ENCODE data around the gene MN1. TPM values are rescaled to one million over a fixed set of nuclear protein-coding genes. Genes with fewer than 3 reads are reported as not detected.

MN1 gene
- polyA plus RNA-seq, 2 of the 4 experiments (the other 2 are of a cell fraction): 0.59 to 2.4 TPM

DNA sequence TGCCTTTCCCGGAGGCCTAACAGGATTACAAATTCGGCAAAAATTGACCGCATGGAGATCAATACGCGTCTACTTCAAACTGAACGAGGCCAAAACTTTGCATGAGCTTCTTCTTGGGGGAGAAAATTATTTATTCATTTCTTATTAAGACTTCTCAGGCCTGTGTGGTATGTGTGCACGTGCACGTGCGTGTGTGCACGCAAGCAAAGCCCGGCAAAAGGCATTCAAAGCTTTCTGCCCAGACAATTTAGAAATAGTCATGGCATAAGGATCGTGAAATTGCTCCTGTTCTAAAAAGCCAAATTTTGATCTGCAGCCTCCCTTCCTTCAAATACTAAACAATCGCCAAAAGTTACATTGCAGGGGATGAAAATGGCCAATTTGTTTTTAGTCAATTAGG, 14.6 kb downstream of the MN1 start:
- no peak for ATAC-seq
- FAIRE-seq: no peak
- ChIA-PET POLR2A (no interaction called here), CTCF (interaction anchor here (1.2 kb wide), 1 partner anchor 21 kb away, joined by 3 read pairs; no protein-coding TSS in a partner anchor)
- Histone ChIP-seq H3K9me3 (no peaks in the 10 kb centered on the region), H3K4me2 (no peak overlapping the region), H3K4me3 (no peak overlapping the region), H3K4me1 (no peaks in the 10 kb centered on the region), H3K27ac (no peak overlapping the region)
- TF ChIP-seq ZSCAN20 (CRISPR knock-in tag; IDR thresholded peaks at IDR 0.05) (no peak), PHF8 (IDR thresholded peaks at IDR 0.05; ENCODE audit: borderline replicate concordance, low read depth) (no peak), SMC3 (IDR thresholded peaks at IDR 0.05) (no peak), MYC (IDR thresholded peaks at IDR 0.05; ENCODE audit: borderline replicate concordance, low read length) (no peak), CBX2 (IDR thresholded peaks at IDR 0.05; ENCODE audit: borderline replicate concordance, low read depth) (no peak)
- WGBS (ENCODE audit: missing lambda C conversion rate): 89% methylated on average over 13 of the region's 13 CpGs
- no peak for DNase-seq (ENCODE audit: low read depth in 1 of 2, low spot score in 1 of 2)

DNA sequence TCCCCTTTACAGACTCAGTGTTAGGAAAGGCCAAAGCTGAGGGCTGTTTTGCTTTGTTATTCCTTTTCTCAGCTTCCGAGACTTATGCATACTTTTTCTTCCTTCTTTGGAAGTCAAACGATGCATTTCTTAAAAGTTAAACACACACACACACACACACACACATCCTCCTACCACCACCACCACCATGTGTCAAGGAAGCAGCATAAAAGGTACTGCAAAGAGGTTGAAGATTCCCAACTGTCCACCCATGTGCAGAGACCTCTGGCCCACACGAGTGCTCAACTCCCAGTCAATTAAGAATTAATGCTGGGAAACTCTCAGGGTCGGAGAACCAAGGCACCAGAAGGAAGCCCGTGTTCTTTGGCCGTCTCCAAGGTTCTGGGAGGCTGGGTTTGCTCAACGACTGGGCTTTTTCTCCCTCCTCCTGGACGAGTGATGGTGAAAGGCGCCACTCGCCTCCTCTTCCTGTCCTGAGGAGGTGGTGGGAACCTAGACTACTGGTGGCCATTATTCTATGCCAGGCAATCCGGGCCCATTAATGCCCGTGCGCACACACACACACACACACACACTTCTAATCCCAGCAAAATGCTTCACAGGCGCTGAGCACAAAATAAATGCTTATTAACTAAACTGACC, 15.1 kb downstream of the MN1 start:
- FAIRE-seq (no peak), ATAC-seq (no peak), DNase-seq (ENCODE audit: low read depth in 1 of 2, low spot score in 1 of 2) (no peak)
- POLR2A ChIA-PET: no interaction called here
- Histone ChIP-seq H3K9me3 (no peaks in the 10 kb centered on the region), H3K4me2 (no peak overlapping the region), H3K4me3 (no peak overlapping the region), H3K27ac (no peak overlapping the region), H3K4me1 (no peaks in the 10 kb centered on the region)
- TF ChIP-seq NPAS2 (CRISPR knock-in tag; IDR thresholded peaks at IDR 0.05; ENCODE audit: borderline replicate concordance) (no peak), NFE2L2 (conservative IDR thresholded peaks at IDR 0.05; ENCODE audit: low read length) (no peak), CEBPB (IDR thresholded peaks at IDR 0.05) (no peak), HOXA7 (CRISPR knock-in tag; IDR thresholded peaks at IDR 0.05) (no peak), TP53 (CRISPR knock-in tag; IDR thresholded peaks at IDR 0.05) (no peak), MAZ (IDR thresholded peaks at IDR 0.05; ENCODE audit: borderline replicate concordance, low read depth, low read length) (no peak), FOSL2 (IDR thresholded peaks at IDR 0.05) (no peak), FOSL2 (CRISPR knock-in tag; IDR thresholded peaks at IDR 0.05) (no peak), FOSB (CRISPR knock-in tag; IDR thresholded peaks at IDR 0.05) (no peak), RFX5 (IDR thresholded peaks at IDR 0.05) (no peak), ZSCAN20 (CRISPR knock-in tag; IDR thresholded peaks at IDR 0.05) (no peak), JUN (IDR thresholded peaks at IDR 0.05) (no peak), PHF8 (IDR thresholded peaks at IDR 0.05; ENCODE audit: borderline replicate concordance, low read depth) (no peak), RAD21 (conservative IDR thresholded peaks at IDR 0.05 in 1 of 2, IDR thresholded peaks at IDR 0.05 in 1 of 2) (no peak)
- TF ChIP-seq, protein P1, sequence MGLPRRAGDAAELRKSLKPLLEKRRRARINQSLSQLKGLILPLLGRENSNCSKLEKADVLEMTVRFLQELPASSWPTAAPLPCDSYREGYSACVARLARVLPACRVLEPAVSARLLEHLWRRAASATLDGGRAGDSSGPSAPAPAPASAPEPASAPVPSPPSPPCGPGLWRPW (IDR thresholded peaks at IDR 0.05): no peak
- TF ChIP-seq, protein P2, sequence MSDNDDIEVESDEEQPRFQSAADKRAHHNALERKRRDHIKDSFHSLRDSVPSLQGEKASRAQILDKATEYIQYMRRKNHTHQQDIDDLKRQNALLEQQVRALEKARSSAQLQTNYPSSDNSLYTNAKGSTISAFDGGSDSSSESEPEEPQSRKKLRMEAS (IDR thresholded peaks at IDR 0.05): no peak
- TF ChIP-seq, protein P3, sequence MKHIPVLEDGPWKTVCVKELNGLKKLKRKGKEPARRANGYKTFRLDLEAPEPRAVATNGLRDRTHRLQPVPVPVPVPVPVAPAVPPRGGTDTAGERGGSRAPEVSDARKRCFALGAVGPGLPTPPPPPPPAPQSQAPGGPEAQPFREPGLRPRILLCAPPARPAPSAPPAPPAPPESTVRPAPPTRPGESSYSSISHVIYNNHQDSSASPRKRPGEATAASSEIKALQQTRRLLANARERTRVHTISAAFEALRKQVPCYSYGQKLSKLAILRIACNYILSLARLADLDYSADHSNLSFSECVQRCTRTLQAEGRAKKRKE (CRISPR knock-in tag; IDR thresholded peaks at IDR 0.05; ENCODE audit: low read depth): no peak
- CTCF ChIA-PET: no interaction called here
- WGBS (ENCODE audit: missing lambda C conversion rate): 86% methylated on average over 14 of the region's 14 CpGs

DNA sequence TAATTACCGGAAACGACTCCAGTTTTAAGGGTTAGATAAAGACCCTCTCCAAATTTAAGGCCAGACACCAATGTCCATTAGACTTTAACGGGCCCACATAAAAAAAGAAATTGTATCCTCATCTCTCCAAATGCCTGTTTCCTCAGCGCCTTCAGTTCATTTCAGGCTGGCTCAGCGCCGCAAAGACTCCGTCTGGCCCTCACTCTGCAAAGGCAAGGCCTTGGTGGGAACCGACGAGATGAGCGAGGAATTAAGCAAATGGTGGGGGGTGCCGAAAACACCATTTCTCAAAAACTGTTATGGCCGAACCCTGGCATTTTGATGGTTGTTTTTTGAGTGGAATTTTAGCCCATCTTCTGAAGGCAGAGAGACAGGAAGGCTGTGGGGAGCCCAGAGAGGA, 15.7 kb downstream of the MN1 start:
- 87% methylated on average over 12 of the region's 12 CpGs for WGBS (ENCODE audit: missing lambda C conversion rate)
- CTCF ChIA-PET: no interaction called here
- H3K9me3 ChIP-seq: no peaks in the 10 kb centered on the region
- no peak overlapping the region for H3K4me2 ChIP-seq
- POLR2A ChIA-PET: no interaction called here
- FAIRE-seq: no peak
- DNase-seq (ENCODE audit: low read depth in 1 of 2, low spot score in 1 of 2): no peak
- H3K4me3 ChIP-seq: no peak overlapping the region
- H3K27ac ChIP-seq: no peak overlapping the region
- no peak for ATAC-seq
- H3K4me1 ChIP-seq: no peaks in the 10 kb centered on the region
- no peak for TF ChIP-seq RARB (CRISPR knock-in tag; IDR thresholded peaks at IDR 0.05)
- no peak for TF ChIP-seq SMC3 (IDR thresholded peaks at IDR 0.05)
- TF ChIP-seq NPAS2 (CRISPR knock-in tag; IDR thresholded peaks at IDR 0.05; ENCODE audit: borderline replicate concordance): no peak
- TF ChIP-seq, protein P4, sequence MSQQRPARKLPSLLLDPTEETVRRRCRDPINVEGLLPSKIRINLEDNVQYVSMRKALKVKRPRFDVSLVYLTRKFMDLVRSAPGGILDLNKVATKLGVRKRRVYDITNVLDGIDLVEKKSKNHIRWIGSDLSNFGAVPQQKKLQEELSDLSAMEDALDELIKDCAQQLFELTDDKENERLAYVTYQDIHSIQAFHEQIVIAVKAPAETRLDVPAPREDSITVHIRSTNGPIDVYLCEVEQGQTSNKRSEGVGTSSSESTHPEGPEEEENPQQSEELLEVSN (IDR thresholded peaks at IDR 0.05; ENCODE audit: borderline replicate concordance, low read depth): no peak
- no peak for TF ChIP-seq CEBPB (IDR thresholded peaks at IDR 0.05)
- TF ChIP-seq RNF2 (IDR thresholded peaks at IDR 0.05; ENCODE audit: borderline replicate concordance, low read depth): no peak
- TF ChIP-seq, protein P5, sequence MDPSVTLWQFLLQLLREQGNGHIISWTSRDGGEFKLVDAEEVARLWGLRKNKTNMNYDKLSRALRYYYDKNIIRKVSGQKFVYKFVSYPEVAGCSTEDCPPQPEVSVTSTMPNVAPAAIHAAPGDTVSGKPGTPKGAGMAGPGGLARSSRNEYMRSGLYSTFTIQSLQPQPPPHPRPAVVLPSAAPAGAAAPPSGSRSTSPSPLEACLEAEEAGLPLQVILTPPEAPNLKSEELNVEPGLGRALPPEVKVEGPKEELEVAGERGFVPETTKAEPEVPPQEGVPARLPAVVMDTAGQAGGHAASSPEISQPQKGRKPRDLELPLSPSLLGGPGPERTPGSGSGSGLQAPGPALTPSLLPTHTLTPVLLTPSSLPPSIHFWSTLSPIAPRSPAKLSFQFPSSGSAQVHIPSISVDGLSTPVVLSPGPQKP (IDR thresholded peaks at IDR 0.05; ENCODE audit: low read depth, low read length): no peak
- TF ChIP-seq CHD2 (IDR thresholded peaks at IDR 0.05; ENCODE audit: low read length, partially characterized antibody): no peak
- TF ChIP-seq MAFK (IDR thresholded peaks at IDR 0.05; ENCODE audit: partially characterized antibody): no peak
- TF ChIP-seq, protein P1 (IDR thresholded peaks at IDR 0.05): no peak
- TF ChIP-seq, protein P2 (IDR thresholded peaks at IDR 0.05): no peak
- TF ChIP-seq MYC (IDR thresholded peaks at IDR 0.05; ENCODE audit: borderline replicate concordance, low read length): no peak
- no peak for TF ChIP-seq CHD4 (IDR thresholded peaks at IDR 0.05; ENCODE audit: borderline replicate concordance)

All from A549 (cell line).